DOHH2 (cell line): ENCODE measurements around the gene OR5AU1.

Experiments used
- CTCF ChIP-seq: fragments of 200-600 bp; sonication (generic); IDR thresholded peaks from one replicate; pipeline ENCODE4 v1.5.1; 2014; ENCODE audit warnings: antibody characterized with exemption, mild to moderate bottlenecking, low read depth, low read length; ENCODE audit not compliant: poor library complexity, severe bottlenecking
- EZH2phosphoT487 ChIP-seq: fragments of 200-600 bp; sonication (generic); IDR thresholded peaks from 2 replicates; pipeline ENCODE4 v1.6.1; 2017; ENCODE audit warnings: borderline replicate concordance, mild to moderate bottlenecking, antibody characterized with exemption, low read length, moderate library complexity, mixed read lengths

- TF ChIP-seq CTCF: no peak
- TF ChIP-seq EZH2phosphoT487: no peak
Measured at GRCh38 chr14:21194597-21194996, 38.7 kb upstream of the OR5AU1 start.
